GM18526 (cell line): Measurements from ENCODE around the gene FCER2.

ENCODE experiments used
- POLR2A ChIP-seq: IDR thresholded peaks from 3 replicates; pipeline ENCODE4 v1.6.1; 2011; ENCODE audit not compliant: insufficient read length; ENCODE audit errors: extremely low read depth

The FCER2 gene

GRCh38 chr19:7701654-7702457 lies at the start of gene FCER2:
Gene FCER2, minus strand, starts transcription at chr19:7702131. Its CDS starts 2,371 bp downstream, at chr19:7699760.
- peak; percentile 29 for TF ChIP-seq POLR2A

- TF ChIP-seq POLR2A, result no peak
Observed at GRCh38 chr19:7751157-7751783, 49.3 kb upstream of the FCER2 start.

GRCh38 chr19:7748756-7749155 lies 46.8 kb upstream of the FCER2 start:
- no peak for TF ChIP-seq POLR2A

GRCh38 chr19:7748171-7748570 lies 46.2 kb upstream of the FCER2 start:
- no peak for TF ChIP-seq POLR2A

GRCh38 chr19:7746903-7747884 lies 45.3 kb upstream of the FCER2 start, which contains the start of gene CD209:
Gene CD209, minus strand, starts transcription at chr19:7747534. Its CDS starts 23 bp downstream, at chr19:7747511.
- TF ChIP-seq POLR2A, result no peak

- TF ChIP-seq POLR2A, result no peak
Observed at GRCh38 chr19:7744871-7745650, 43.1 kb upstream of the FCER2 start.

- TF ChIP-seq POLR2A, result no peak
Observed at GRCh38 chr19:7744199-7744786, 42.4 kb upstream of the FCER2 start.

- no peak for TF ChIP-seq POLR2A
Observed at GRCh38 chr19:7743425-7743841, 41.5 kb upstream of the FCER2 start.

- TF ChIP-seq POLR2A, result no peak
Observed at GRCh38 chr19:7742991-7743390, 41.1 kb upstream of the FCER2 start.

GRCh38 chr19:7742575-7742974 lies 40.6 kb upstream of the FCER2 start:
- no peak for TF ChIP-seq POLR2A

GRCh38 chr19:7740682-7741054 lies 38.7 kb upstream of the FCER2 start:
- TF ChIP-seq POLR2A, result no peak

GRCh38 chr19:7739801-7740681 lies 38.1 kb upstream of the FCER2 start:
- TF ChIP-seq POLR2A, result no peak

GRCh38 chr19:7739211-7739755 lies 37.4 kb upstream of the FCER2 start:
- TF ChIP-seq POLR2A, result no peak
